ENCODE measurements around the gene ENTPD8. TPM values are rescaled to one million over a fixed set of nuclear protein-coding genes. Genes with fewer than 3 reads are reported as not detected.

Gene ENTPD8
- total RNA-seq, 1 donor: under 0.01 TPM

GRCh38 chr9:137449931-137450538 is 8.9 kb upstream of the ENTPD8 start:
- no peak for TF ChIP-seq CTCF (IDR thresholded peaks at IDR 0.05; ENCODE audit: insufficient read depth, low read depth, low read length)
- DNase-seq (ENCODE audit: low read depth): no peak
- no peak overlapping the region for H3K4me3 ChIP-seq (ENCODE audit: low read depth, low read length)

GRCh38 chr9:137449081-137449844 is 8.1 kb upstream of the ENTPD8 start:
- no peak for TF ChIP-seq CTCF (IDR thresholded peaks at IDR 0.05; ENCODE audit: insufficient read depth, low read depth, low read length)
- no peak for DNase-seq (ENCODE audit: low read depth)
- no peak overlapping the region for H3K4me3 ChIP-seq (ENCODE audit: low read depth, low read length)

- TF ChIP-seq CTCF (IDR thresholded peaks at IDR 0.05; ENCODE audit: insufficient read depth, low read depth, low read length): no peak
- no peak overlapping the region for H3K4me3 ChIP-seq (ENCODE audit: low read depth, low read length)
- no peak for DNase-seq (ENCODE audit: low read depth)
These were observed 7.4 kb upstream of the ENTPD8 start for GRCh38 chr9:137448602-137448962.

GRCh38 chr9:137447722-137448601 is 6.8 kb upstream of the ENTPD8 start:
- TF ChIP-seq CTCF (IDR thresholded peaks at IDR 0.05; ENCODE audit: insufficient read depth, low read depth, low read length): no peak
- DNase-seq (ENCODE audit: low read depth): no peak
- H3K4me3 ChIP-seq (ENCODE audit: low read depth, low read length): no peak overlapping the region

- DNase-seq (ENCODE audit: low read depth): no peak
- TF ChIP-seq CTCF (IDR thresholded peaks at IDR 0.05; ENCODE audit: insufficient read depth, low read depth, low read length): no peak
- no peak overlapping the region for H3K4me3 ChIP-seq (ENCODE audit: low read depth, low read length)
These were observed 5.8 kb upstream of the ENTPD8 start for GRCh38 chr9:137446851-137447471.

- no peak overlapping the region for H3K4me3 ChIP-seq (ENCODE audit: low read depth, low read length)
- DNase-seq (ENCODE audit: low read depth): no peak
- no peak for TF ChIP-seq CTCF (IDR thresholded peaks at IDR 0.05; ENCODE audit: insufficient read depth, low read depth, low read length)
These were observed 4.8 kb upstream of the ENTPD8 start for GRCh38 chr9:137445930-137446431.

Data from fibroblast of villous mesenchyme (primary cell).